PC-9 (cell line): ENCODE measurements around the gene MRPL52. TPM values are rescaled to one million over a fixed set of nuclear protein-coding genes. Genes with fewer than 3 reads are reported as not detected.
A peak's percentile ranks its signal among the peaks of the same experiment; 100 is the strongest.
"Not testable (repeated sequence)": the region's sequence is repeated elsewhere in the genome, so short reads cannot be mapped to it uniquely, and the experiment has no call there.

Experiments used
- BruUV-seq: library from RNA; stranded (reverse); fragments of 400-500 nt; replicated peaks from 2 replicates; lab custom pipeline; 2021; lab: Mats Ljungman, UMichigan
- CTCF ChIA-PET: fragments of 300-600 bp; sonication (Branson Sonifier 250); formaldehyde crosslinking; loops from one replicate; lab custom pipeline; 2022; ENCODE audit warnings: antibody characterized with exemption; lab: Charles Lee
- POLR2A ChIA-PET: fragments of 300-600 bp; sonication (Branson Sonifier 250); formaldehyde crosslinking; loops from one replicate; lab custom pipeline; 2022; ENCODE audit warnings: antibody characterized with exemption; ENCODE audit not compliant: unreplicated experiment; lab: Charles Lee
- DNase-seq, 2 experiments: peaks; one replicate each; pipeline versions ENCODE4 v3.0.0 to v3.0.0-alpha.2; 2015 to 2022; ENCODE audit warnings: mixed read lengths in 1 of 2
- H2AFZ ChIP-seq: fragments of 200-600 bp; sonication (generic); 2 replicates; pipeline ENCODE4 v1.8.1; 2017; ENCODE audit warnings: antibody characterized with exemption
- H3F3A ChIP-seq: fragments of 200-600 bp; sonication (generic); 2 replicates; pipeline ENCODE4 v1.8.1; 2017; ENCODE audit warnings: antibody characterized with exemption, mild to moderate bottlenecking, low read depth; ENCODE audit not compliant: insufficient read depth
- H3K27ac ChIP-seq: fragments of 200-600 bp; sonication (generic); 2 replicates; pipeline ENCODE4 v1.6.1; 2016; ENCODE audit warnings: mixed run types
- H3K27me3 ChIP-seq: fragments of 200-600 bp; sonication (generic); 2 replicates; pipeline ENCODE4 v1.6.1; 2016; ENCODE audit warnings: low read depth, mixed run types; ENCODE audit not compliant: insufficient read depth
- H3K36me3 ChIP-seq: fragments of 200-600 bp; sonication (generic); 2 replicates; pipeline ENCODE4 v1.6.1; 2016; ENCODE audit warnings: low read depth, mixed run types
- H3K4me1 ChIP-seq: fragments of 200-600 bp; sonication (generic); replicated peaks from 2 replicates; pipeline ENCODE4 v1.6.1; 2016; ENCODE audit warnings: mixed run types; ENCODE audit not compliant: insufficient read depth
- H3K4me2 ChIP-seq: fragments of 200-600 bp; sonication (generic); 2 replicates; pipeline ENCODE4 v1.6.1; 2017; ENCODE audit warnings: mixed run types
- H3K4me3 ChIP-seq: fragments of 200-600 bp; sonication (generic); 2 replicates; pipeline ENCODE4 v1.6.1; 2016; ENCODE audit warnings: mixed run types
- H3K79me2 ChIP-seq: fragments of 200-600 bp; sonication (generic); 2 replicates; pipeline ENCODE4 v1.6.1; 2017; ENCODE audit warnings: low read depth, mixed run types
- H3K9me2 ChIP-seq: fragments of 200-600 bp; sonication (generic); 2 replicates; pipeline ENCODE4 v1.8.1; 2017; ENCODE audit warnings: mild to moderate bottlenecking; ENCODE audit not compliant: insufficient read depth
- H3K9me3 ChIP-seq: fragments of 200-600 bp; sonication (generic); 2 replicates; pipeline ENCODE4 v1.8.1; 2016; ENCODE audit warnings: low read depth; ENCODE audit not compliant: insufficient read depth
- H4K20me1 ChIP-seq: fragments of 200-600 bp; sonication (generic); 2 replicates; pipeline ENCODE4 v1.8.1; 2017; ENCODE audit not compliant: insufficient read depth
- CTCF ChIP-seq: fragments of 200-600 bp; sonication (generic); conservative IDR thresholded peaks from 2 replicates; pipeline ENCODE4 v1.6.1; 2017; ENCODE audit warnings: mixed run types, antibody characterized with exemption, mild to moderate bottlenecking, moderate library complexity
- EZH2 ChIP-seq: fragments of 200-600 bp; sonication (generic); IDR thresholded peaks from 2 replicates; pipeline ENCODE4 v1.8.0; 2017; ENCODE audit warnings: antibody characterized with exemption, low read depth
- intact Hi-C: fragments of 100-400 bp; cut with micrococcal nuclease; formaldehyde crosslinking; loops from one replicate; pipeline ENCODE4 v1.10.0; 2022; ENCODE audit not compliant: unreplicated experiment
- total RNA-seq: library from RNA; stranded (reverse); gene quantifications from 2 replicates; pipeline ENCODE4 v1.2.3, GENCODE V29; 2021

Gene MRPL52
- total RNA-seq, 1 experiment from 2014 or later, result 76.7 TPM

DNA sequence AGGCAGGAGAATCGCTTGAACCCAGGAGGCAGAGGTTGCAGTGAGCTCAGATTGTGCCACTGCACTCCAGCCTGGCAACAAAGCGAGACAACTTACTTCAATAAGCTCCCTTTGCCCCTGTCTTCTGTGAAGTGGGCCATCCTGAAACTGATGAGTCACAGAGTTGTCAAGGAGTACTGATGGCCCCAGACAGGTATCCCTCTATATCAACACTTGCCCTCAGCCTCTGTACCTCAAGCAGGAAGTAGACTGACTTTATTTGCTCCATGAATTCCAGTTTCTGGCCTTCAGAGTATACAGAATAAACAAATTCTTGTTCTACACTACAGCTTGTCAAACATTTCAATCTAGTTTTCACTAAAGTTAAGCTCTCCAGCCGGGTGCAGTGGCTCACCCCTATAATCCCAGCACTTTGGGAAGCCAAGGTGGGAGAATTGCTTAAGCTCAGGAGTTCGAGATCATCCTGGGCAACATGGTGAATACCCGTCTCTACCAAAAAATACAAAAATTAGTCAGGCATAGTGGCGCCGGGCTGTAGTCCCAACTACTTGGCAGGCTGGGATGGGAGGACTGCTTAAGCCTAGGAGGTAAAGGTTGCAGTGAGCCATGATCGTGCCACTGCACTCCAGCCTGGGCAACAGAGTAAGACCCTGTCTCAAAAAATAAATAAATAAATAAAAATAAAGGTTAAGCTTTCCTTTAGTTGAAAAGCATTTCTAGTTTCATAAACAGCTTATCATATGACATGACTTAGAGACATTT lies 25.5 kb downstream of the MRPL52 start:
- no peaks in the 10 kb centered on the region for H3K27me3 ChIP-seq
- ChIA-PET POLR2A (interaction anchor here (0.6 kb wide), 1 partner anchor 28 kb away, joined by 5 read pairs; the partner anchor contains the start of gene REM2), CTCF (interaction anchor here (0.6 to 1.7 kb wide), 3 partner anchors 32 to 291 kb away, joined by 4 to 9 read pairs (median 4); no protein-coding TSS in a partner anchor)
- H4K20me1 ChIP-seq, result no peaks in the 10 kb centered on the region
- no peak overlapping the region for H3K4me2 ChIP-seq
- no peak overlapping the region for H2AFZ ChIP-seq
- H3K4me3 ChIP-seq, result no peak overlapping the region
- H3F3A ChIP-seq, result no peaks in the 10 kb centered on the region
- peak in 1 of 2 experiments; percentile 42 for DNase-seq
- H3K9me2 ChIP-seq, result no peaks in the 10 kb centered on the region
- H3K36me3 ChIP-seq, result no peaks in the 10 kb centered on the region
- BruUV-seq, result no TSS peak
- H3K79me2 ChIP-seq, result no peaks in the 10 kb centered on the region
- no peak for TF ChIP-seq CTCF
- no peak for TF ChIP-seq EZH2
- intact Hi-C loops, result loop anchor here (5.0 kb wide), 1 partner anchor 298 kb away; no protein-coding TSS in a partner anchor
- peaks cover 4% of the 10 kb centered on the region; the same call in 1 of the 2 replicates for H3K4me1 ChIP-seq
- no peak overlapping the region for H3K27ac ChIP-seq
- H3K9me3 ChIP-seq, result no peaks in the 10 kb centered on the region

- DNase-seq, result no peak
- H3K9me3 ChIP-seq, result no peaks in the 10 kb centered on the region
- no peak overlapping the region for H3K4me3 ChIP-seq
- intact Hi-C loops, result no loop called here
- H3K27ac ChIP-seq, result no peak overlapping the region
- H3F3A ChIP-seq, result no peaks in the 10 kb centered on the region
- H3K27me3 ChIP-seq, result no peaks in the 10 kb centered on the region
- H3K9me2 ChIP-seq, result no peaks in the 10 kb centered on the region
- CTCF ChIA-PET, result no interaction called here
- no peak for TF ChIP-seq CTCF
- TF ChIP-seq EZH2, result no peak
- no TSS peak for BruUV-seq
- no peak overlapping the region for H2AFZ ChIP-seq
- no peak overlapping the region for H3K4me2 ChIP-seq
- POLR2A ChIA-PET, result no interaction called here
- no peaks in the 10 kb centered on the region for H3K36me3 ChIP-seq
- H3K79me2 ChIP-seq, result no peaks in the 10 kb centered on the region
- 0 out of 2 replicates have a peak, but pooled peaks cover 4% of the 10 kb centered on the region for H3K4me1 ChIP-seq
- H4K20me1 ChIP-seq, result no peaks in the 10 kb centered on the region
These were observed 26.7 kb downstream of the MRPL52 start for GRCh38 chr14:22856428-22856827.

DNA sequence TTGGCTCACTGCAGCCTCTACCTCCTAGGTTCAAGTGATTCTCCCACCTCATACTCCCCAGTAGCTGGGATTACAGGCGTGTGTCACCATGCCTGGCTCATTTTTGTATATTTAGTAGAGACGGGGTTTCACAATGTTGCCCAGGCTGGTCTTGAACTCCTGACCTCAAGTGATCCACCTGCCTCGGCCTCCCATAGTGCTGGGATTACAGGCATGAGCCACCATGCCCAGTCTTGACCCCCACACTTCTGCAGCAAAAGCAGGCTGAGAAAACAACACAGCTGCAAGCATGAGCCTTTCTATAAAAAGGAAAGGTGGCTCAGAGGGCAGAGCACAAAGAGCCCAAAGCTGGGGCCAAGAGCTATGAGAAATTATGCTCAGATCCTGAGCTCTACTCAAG lies 30.7 kb downstream of the MRPL52 start:
- POLR2A ChIA-PET, result interaction anchor here (0.7 kb wide), 1 partner anchor 234 kb away, joined by 13 read pairs; no protein-coding TSS in a partner anchor

More for the DNA sequence above, 30.7 kb downstream of the MRPL52 start:
- H3K9me3 ChIP-seq, H3K79me2 ChIP-seq, H3K4me3 ChIP-seq, H3K27me3 ChIP-seq, DNase-seq, H3K27ac ChIP-seq, intact Hi-C loops, H2AFZ ChIP-seq, H3K4me2 ChIP-seq, H4K20me1 ChIP-seq, BruUV-seq, H3K4me1 ChIP-seq, H3F3A ChIP-seq, H3K36me3 ChIP-seq, H3K9me2 ChIP-seq: not testable (repeated sequence)
- CTCF ChIA-PET, result interaction anchor here (0.6 to 0.7 kb wide), 3 partner anchors 9 to 1743 kb away, joined by 3 read pairs; no protein-coding TSS in a partner anchor
